GM18907 (cell line): ENCODE results near the gene FBXL15.

Experiments
- ATAC-seq: cut with Tn5 transposase; IDR thresholded peaks from one replicate; pipeline ENCODE4 v1.9.1; 2021; ENCODE audit warnings: mild to moderate bottlenecking, moderate library complexity; ENCODE audit not compliant: unreplicated experiment

The FBXL15 gene

DNA sequence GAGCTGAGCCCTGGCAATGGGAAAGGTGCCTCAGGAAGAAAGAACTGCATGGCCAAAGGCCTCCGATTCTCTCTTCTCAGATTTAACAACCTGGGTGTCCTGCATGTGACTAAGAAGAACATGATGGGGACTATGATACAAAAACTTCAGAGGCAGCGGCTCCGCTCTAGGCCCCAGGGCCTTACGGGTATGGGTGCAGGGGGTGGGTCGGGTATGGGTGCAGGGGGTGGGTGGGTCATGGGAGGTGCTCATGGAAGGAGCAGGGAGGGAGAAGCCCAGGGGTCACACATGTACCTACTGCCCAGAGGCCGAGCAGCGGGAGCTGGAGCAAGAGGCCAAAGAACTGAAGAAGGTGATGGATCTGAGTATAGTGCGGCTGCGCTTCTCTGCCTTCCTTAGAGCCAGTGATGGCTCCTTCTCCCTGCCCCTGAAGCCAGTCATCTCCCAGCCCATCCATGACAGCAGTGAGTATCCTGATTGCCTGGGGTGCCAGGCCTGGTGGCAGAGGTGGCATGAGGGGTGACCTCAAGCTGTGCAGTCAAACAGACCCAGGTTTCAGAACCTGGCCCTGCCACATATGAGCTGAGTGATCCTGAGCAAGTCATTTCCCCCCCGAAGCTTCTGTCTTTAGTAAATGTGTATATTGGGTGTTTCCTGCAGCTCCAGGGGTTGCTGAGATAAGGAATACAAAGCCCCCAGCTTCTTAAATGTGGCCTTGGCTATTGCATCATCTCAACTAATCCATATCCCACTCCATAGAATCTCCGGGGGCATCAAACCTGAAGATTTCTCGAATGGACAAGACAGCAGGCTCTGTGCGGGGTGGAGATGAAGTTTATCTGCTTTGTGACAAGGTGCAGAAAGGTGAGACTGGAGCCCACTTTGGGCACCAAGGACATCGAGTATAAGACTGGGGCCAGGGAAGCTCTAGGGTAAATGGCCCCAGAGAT, 23.1 kb upstream of the FBXL15 start:
- no peak for ATAC-seq

DNA sequence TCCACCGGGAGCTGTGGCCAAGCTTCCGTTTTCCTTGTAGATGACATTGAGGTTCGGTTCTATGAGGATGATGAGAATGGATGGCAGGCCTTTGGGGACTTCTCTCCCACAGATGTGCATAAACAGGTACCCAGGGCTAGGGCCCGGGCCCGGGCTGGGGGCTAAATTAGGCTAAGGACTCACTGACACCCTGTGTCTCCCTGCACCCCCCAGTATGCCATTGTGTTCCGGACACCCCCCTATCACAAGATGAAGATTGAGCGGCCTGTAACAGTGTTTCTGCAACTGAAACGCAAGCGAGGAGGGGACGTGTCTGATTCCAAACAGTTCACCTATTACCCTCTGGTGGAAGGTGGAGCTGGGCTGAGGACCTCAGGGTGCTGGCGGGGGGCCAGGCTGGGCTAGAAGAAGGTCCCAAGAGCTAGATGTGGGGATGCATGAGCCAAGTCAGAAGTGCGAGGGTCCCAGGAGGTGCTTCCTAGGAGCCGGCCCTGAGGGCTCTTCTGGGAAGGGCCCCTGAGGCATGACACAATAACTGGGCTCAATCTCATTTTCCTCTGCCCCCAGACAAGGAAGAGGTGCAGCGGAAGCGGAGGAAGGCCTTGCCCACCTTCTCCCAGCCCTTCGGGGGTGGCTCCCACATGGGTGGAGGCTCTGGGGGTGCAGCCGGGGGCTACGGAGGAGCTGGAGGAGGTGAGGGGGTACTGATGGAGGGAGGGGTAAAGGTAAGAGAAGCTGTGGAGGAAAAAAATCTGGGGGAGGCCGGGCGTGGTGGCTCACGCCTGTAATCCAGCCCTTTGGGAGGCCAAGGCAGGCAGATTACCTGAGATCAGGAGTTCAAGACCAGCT, 22.2 kb upstream of the FBXL15 start:
- no peak for ATAC-seq

DNA sequence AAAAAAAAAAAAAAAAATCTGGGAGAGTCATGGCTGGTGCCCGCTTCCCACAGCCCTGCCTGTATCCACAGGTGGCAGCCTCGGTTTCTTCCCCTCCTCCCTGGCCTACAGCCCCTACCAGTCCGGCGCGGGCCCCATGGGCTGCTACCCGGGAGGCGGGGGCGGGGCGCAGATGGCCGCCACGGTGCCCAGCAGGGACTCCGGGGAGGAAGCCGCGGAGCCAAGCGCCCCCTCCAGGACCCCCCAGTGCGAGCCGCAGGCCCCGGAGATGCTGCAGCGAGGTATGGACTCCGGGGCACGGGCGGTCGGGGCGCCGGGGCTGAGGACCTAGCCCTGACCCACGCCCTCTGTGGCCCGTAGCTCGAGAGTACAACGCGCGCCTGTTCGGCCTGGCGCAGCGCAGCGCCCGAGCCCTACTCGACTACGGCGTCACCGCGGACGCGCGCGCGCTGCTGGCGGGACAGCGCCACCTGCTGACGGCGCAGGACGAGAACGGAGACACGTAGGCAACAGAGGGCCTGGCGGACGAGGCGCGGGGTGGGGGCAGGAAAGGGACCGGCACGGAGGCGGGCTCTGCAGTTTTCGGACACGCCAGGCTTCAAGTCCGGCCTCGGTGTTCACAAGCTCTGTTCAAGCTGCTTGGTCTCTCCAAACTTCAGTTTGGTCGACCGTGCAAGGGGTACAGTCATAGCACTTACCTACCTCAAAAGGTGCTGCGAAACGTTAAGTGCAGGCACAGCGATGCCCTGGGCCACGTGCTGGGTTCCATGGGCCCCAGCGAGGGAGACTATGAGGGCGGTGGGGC, 21.2 kb upstream of the FBXL15 start:
- peak; percentile 40 for ATAC-seq

DNA sequence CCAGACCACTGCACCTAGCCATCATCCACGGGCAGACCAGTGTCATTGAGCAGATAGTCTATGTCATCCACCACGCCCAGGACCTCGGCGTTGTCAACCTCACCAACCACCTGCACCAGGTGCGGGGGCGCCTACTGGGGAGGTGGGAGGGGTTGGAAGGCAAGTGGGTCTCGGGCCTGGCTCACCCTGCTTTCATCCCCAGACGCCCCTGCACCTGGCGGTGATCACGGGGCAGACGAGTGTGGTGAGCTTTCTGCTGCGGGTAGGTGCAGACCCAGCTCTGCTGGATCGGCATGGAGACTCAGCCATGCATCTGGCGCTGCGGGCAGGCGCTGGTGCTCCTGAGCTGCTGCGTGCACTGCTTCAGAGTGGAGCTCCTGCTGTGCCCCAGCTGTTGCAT, 20.6 kb upstream of the FBXL15 start:
- ATAC-seq: no peak

DNA sequence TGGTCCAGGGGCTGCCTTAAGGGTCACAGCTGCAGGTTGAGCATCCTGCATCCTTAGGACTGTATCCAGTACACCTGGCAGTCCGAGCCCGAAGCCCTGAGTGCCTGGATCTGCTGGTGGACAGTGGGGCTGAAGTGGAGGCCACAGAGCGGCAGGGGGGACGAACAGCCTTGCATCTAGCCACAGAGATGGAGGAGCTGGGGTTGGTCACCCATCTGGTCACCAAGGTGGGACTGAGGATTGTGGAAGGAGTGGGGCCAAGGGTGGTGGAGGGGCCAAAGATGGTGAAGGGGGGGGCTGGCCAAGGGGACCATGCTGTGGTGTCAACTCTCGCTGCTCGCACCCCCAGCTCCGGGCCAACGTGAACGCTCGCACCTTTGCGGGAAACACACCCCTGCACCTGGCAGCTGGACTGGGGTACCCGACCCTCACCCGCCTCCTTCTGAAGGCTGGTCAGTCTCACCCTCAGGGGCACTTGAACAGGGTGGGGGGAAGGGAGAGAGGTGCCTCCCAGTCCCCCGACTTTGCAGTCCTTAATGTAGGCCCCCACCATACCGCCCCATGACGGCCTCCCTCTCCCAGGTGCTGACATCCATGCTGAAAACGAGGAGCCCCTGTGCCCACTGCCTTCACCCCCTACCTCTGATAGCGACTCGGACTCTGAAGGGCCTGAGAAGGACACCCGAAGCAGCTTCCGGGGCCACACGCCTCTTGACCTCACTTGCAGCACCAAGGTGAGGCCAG, 19.9 kb upstream of the FBXL15 start:
- ATAC-seq: no peak

DNA sequence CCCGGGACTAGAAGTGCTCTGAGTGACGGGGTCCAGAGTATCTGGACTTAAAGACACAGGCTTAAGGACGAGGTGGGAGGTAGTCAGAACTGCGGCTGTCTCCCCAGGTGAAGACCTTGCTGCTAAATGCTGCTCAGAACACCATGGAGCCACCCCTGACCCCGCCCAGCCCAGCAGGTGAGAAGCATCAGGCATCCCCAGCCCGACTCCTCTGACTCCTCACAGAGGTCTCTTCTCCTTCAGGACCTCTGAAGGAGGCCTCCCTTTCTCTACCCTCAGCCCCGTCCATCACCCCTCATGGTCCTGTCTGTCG, 19.3 kb upstream of the FBXL15 start:
- ATAC-seq: no peak

- no peak for ATAC-seq
Observed at GRCh38 chr10:102401735-102402511, 18.7 kb upstream of the FBXL15 start.

DNA sequence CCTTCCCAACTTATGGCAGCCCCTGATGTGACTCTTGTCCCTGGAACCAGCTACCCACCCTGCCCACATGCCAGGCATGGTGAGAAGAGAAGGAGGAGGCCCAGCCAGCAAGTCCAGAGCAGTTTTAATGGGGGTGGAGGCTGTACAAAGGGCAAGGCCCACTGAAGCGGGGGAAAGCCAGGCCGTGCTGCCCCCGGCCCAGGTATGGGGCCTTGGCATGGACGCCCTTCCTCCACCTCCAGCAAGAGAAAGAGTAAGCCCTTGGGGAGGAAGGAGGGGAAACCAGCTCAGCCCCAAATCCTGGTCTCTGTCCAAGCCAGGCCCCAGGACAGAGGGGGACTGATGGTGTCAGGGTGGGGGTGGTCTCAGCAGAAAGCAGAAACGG, 18.1 kb upstream of the FBXL15 start:
- ATAC-seq: no peak

GRCh38 chr10:102403115-102403514, 17.5 kb upstream of the FBXL15 start:
- ATAC-seq: no peak

GRCh38 chr10:102404361-102405107, 16.1 kb upstream of the FBXL15 start:
- no peak for ATAC-seq

DNA sequence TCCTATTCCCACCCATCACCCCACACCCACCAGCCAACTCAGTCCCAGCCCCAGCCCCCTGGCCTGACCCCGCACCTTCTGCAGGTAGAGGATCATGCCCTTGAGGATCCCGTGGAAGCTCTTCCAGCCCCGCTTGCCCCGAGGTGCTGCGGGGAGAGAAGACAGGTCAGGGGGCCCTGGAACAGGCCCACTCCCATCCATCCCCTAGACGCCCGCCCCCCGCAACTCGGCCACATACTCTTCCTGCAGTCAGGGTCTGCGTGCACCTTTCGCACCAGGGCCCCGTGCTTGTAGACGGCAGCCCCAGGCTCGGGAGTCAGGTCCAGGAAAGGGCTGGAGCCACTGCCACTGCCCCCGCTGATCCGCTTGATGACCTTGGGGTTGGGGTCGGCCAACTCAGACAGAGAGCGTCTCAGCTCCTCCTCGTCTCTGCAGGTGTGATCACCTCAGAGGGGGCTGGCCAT, 15.5 kb upstream of the FBXL15 start:
- ATAC-seq: no peak

GRCh38 chr10:102405632-102406031, 15.0 kb upstream of the FBXL15 start:
- no peak for ATAC-seq

DNA sequence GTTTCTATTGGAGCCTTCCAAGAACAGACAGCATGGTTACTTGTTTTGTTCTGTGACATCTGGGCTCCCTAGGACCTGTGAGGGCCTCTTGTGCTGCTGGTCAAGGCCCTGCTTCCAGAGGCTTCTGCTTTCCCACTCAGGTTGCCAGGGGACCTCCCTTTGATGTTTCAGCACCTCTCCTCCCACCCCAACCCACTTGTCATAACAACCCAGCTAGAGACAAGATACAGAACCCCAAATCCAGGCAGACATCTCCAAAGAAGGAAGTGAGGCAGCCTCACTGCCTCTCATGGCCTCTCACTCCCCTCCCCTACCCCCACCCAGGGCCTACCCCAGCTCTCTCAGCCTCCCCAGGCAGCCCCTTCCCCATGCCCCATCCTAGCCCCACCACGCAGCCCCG, 13.8 kb upstream of the FBXL15 start:
- ATAC-seq: no peak

DNA sequence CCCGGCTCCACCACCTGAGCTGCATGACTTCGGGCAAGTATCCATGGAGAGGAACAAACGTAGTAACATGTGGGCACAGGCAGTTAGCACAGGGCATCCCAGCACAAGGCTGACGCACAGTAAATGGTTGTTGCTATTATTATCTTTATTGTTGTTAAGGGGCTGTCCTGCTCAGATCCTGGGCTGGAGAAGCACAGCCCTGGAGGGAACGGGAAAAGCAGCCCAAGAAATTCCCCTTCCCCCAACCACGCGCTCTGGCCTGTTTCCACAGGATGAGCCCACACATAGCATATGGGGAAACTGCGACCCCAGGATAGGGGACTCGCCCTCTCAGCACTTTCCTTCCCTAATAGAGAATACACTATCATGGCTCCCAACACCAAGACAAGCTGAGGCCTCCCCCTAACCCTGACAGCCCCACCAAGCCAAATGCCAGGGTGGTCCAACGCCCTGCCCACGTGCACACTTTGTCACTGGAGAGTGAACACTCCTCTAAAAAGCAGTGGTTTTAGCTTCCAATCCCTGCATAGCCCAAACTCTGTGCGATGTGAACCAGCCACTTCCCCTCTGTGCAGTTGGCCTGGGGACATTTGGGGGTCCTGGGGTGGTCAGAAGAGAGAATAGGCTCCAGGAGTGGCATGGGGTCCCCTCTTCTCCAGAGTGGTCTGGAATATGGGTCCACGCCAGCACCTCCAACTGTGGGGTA, 13.1 kb upstream of the FBXL15 start:
- ATAC-seq: no peak

GRCh38 chr10:102408131-102408727, 12.4 kb upstream of the FBXL15 start:
- ATAC-seq: no peak

DNA sequence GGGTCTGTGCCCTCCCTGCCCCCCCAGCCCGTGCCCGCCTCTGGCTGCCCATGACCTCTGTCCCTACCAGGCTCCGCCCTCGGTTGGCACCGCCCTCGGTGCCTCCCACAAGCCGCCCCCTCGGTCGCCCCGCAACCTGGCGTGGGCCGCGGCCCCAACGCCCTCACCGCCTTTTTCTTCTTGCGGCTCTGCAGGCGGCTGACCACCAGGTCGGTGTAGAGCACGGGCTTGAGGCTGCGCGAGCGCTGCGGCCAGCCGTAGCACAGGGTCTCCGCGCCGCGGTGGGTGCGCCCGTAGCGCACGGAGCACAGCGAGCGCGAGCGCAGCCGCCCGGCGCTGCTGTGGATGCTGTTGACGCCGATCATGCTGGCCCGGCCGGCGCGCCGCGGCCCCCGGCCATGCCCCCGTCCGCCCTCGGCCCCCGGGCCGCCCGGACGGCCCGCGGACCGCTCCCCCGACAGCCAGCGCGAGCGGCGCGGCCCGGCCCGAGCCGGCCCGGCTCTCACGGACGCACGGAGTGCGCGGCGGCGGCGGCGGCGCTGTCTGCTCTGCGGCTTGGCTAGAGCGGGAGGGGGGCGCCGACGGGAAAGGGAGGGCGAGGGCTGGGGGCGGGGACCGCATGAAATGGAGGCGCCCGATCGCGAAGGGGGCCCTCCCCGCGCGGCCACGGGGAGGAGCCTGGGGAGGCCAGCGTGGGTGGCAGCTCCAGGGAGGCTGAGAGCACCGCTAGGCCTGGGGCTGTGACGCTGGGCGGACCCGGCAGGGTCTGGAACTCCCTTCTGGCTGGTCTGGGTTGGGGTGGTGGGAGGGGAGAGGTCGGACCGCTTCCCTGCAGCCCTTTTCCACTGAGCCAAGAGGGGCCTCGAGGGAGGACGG, 11.7 kb upstream of the FBXL15 start:
- no peak for ATAC-seq
